Upper lobe of left lung (tissue), 6 donors: Measurements from ENCODE around the gene GOLGA8J. TPM values are rescaled to one million over a fixed set of nuclear protein-coding genes. Genes with fewer than 3 reads are reported as not detected.
"Not testable (repeated sequence)": the region's sequence is repeated elsewhere in the genome, so short reads cannot be mapped to it uniquely, and the experiment has no call there.

Source experiments
- ATAC-seq, 2 donors: fragments of 200-7000 bp; cut with Tn5 transposase; one replicate each; pipeline ENCODE4 v1.9.1; 2022; ENCODE audit warnings: mild to moderate bottlenecking in 2 of 2, moderate library complexity in 2 of 2; ENCODE audit not compliant: low FRiP score in 2 of 2
- DNase-seq, 2 donors: peaks; one replicate each; pipeline ENCODE4 v3.0.0-alpha.2; 2019 to 2020
- H3K27ac ChIP-seq, 4 donors: fragments of 200-600 bp; sonication (generic); one replicate each; pipeline ENCODE4 v1.5.1; 2016 to 2019
- H3K27me3 ChIP-seq, 4 donors: fragments of 200-600 bp; sonication (generic); one replicate each; pipeline ENCODE4 v1.5.1; 2017 to 2019
- H3K36me3 ChIP-seq, 4 donors: fragments of 200-600 bp; sonication (generic); one replicate each; pipeline ENCODE4 v1.5.1; 2016 to 2019
- H3K4me1 ChIP-seq, 4 donors: fragments of 200-600 bp; sonication (generic); one replicate each; pipeline ENCODE4 v1.5.1; 2018 to 2019
- H3K4me3 ChIP-seq, 4 donors: fragments of 200-600 bp; sonication (generic); one replicate each; pipeline ENCODE4 v1.5.1; 2017 to 2019; ENCODE audit warnings: mild to moderate bottlenecking in 2 of 4, moderate library complexity in 1 of 4
- H3K9me3 ChIP-seq, 4 donors: fragments of 200-600 bp; sonication (generic); one replicate each; pipeline ENCODE4 v1.5.1; 2018 to 2019
- EP300 ChIP-seq, 4 donors: sonication (generic); formaldehyde crosslinking; IDR thresholded peaks; one replicate each; pipeline ENCODE4 v1.5.1; 2017; ENCODE audit warnings: antibody characterized with exemption in 4 of 4, control low read depth in 2 of 4
- POLR2A ChIP-seq, 4 donors: fragments of 450-650 bp; IDR thresholded peaks; one replicate each; pipeline ENCODE4 v1.5.1; 2016 to 2017; ENCODE audit warnings: antibody characterized with exemption in 4 of 4, mild to moderate bottlenecking in 2 of 4
- POLR2AphosphoS5 ChIP-seq, 2 donors: sonication (generic); formaldehyde crosslinking; IDR thresholded peaks; one replicate each; pipeline ENCODE4 v1.5.1; 2017; ENCODE audit warnings: antibody characterized with exemption in 2 of 2
- WGBS, 2 donors: methylation state at CpG; one replicate each; pipeline ENCODE4 v1.1.5; 2017 to 2018; 5-methylcytosine and 5-hydroxymethylcytosine counted together
- total RNA-seq, 6 donors: library from RNA; depleted of rRNA in 4 of 6; stranded (reverse); fragments of >200 nt in 4 of 6; gene quantifications; one replicate each; pipeline versions ENCODE4 v1.1.0 to v1.2.1, GENCODE V29; 2016 to 2021
- TF ChIP-seq, protein P1 (sequence below), 6 experiments: fragments of 450-650 bp in 4 of 6; fragments of 200-600 bp in 2 of 6; sonication (generic) in 2 of 6; IDR thresholded peaks; one replicate each; pipeline ENCODE4 v1.5.1; 2016 to 2019; ENCODE audit warnings: antibody characterized with exemption in 6 of 6
- donor health status: DM: no; HTN: no; CAD: no; lungs with moderate emphysema.
- donor health status: DM: no; HTN: yes; CAD: no; lungs with severe emphysema.

GOLGA8J gene
- total RNA-seq, 6 donors from 2014 or later = not detected

DNA sequence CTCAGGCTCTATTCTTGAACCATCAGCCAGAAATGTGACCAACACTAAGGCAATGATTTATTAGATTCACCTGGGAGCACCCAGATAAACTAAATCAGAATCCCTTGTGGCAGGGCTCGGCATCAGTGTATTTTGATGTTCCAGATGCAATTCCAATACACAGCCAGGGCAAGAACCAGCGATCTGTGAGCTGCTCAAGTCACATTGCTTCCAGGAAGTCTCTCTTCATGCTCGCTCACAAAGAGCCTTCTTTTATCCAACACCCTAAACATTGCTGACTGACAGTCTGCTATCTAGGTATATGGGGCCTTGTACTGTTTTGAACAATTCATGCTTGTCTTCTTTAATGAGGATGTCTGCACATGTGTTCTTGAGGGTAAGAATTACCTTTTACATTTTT is 40.9 kb upstream of the GOLGA8J start:
- Histone ChIP-seq H3K4me1 (peaks cover 0 to 7% (median 5%) of the 10 kb centered on the region in 4 donors), H3K27ac (no peak overlapping the region), H3K4me3 (no peak overlapping the region), H3K36me3 (no peaks in the 10 kb centered on the region), H3K27me3 (no peaks in the 10 kb centered on the region), H3K9me3 (no peaks in the 10 kb centered on the region)
- DNase-seq = no peak
- TF ChIP-seq POLR2AphosphoS5 (IDR thresholded peaks at IDR 0.05) (no peak), POLR2A (IDR thresholded peaks at IDR 0.05) (no peak), EP300 (IDR thresholded peaks at IDR 0.05) (no peak)
- TF ChIP-seq, protein P1, sequence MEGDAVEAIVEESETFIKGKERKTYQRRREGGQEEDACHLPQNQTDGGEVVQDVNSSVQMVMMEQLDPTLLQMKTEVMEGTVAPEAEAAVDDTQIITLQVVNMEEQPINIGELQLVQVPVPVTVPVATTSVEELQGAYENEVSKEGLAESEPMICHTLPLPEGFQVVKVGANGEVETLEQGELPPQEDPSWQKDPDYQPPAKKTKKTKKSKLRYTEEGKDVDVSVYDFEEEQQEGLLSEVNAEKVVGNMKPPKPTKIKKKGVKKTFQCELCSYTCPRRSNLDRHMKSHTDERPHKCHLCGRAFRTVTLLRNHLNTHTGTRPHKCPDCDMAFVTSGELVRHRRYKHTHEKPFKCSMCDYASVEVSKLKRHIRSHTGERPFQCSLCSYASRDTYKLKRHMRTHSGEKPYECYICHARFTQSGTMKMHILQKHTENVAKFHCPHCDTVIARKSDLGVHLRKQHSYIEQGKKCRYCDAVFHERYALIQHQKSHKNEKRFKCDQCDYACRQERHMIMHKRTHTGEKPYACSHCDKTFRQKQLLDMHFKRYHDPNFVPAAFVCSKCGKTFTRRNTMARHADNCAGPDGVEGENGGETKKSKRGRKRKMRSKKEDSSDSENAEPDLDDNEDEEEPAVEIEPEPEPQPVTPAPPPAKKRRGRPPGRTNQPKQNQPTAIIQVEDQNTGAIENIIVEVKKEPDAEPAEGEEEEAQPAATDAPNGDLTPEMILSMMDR (IDR thresholded peaks at IDR 0.05) = no peak
- no peak for ATAC-seq
- whole genome bisulfite sequencing, 2 donors = 72 to 74% methylated on average over 3 of the region's 3 CpGs

DNA sequence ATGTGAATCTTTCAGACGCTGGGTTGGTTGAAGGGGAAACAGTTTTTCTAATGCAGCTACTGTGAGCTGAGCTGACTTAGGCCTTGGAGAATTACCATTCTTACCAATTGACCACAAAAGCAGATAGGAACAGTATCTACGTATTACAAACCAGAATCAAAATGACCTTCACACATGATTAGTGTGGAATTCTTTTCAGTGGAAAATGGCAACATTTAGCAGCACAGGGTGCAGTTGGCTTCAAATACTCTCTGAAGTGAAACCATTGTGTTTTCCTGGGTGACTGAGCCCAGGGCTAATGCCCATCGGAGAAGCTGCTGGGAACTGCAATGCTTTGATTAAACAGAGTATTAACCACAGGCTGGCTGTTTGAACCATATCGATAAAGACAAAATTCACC is 40.2 kb upstream of the GOLGA8J start:
- Histone ChIP-seq H3K36me3 (no peaks in the 10 kb centered on the region), H3K9me3 (no peaks in the 10 kb centered on the region), H3K27ac (no peak overlapping the region), H3K4me1 (peaks cover 0 to 7% (median 5%) of the 10 kb centered on the region in 4 donors), H3K27me3 (no peaks in the 10 kb centered on the region), H3K4me3 (no peak overlapping the region)
- ATAC-seq (no peak), DNase-seq (no peak)
- TF ChIP-seq, protein P1 (IDR thresholded peaks at IDR 0.05) = no peak
- TF ChIP-seq POLR2AphosphoS5 (IDR thresholded peaks at IDR 0.05) (no peak), POLR2A (IDR thresholded peaks at IDR 0.05) (no peak), EP300 (IDR thresholded peaks at IDR 0.05) (no peak)
- WGBS, 2 donors = 64 to 69% methylated on average over 4 of the region's 4 CpGs

DNA sequence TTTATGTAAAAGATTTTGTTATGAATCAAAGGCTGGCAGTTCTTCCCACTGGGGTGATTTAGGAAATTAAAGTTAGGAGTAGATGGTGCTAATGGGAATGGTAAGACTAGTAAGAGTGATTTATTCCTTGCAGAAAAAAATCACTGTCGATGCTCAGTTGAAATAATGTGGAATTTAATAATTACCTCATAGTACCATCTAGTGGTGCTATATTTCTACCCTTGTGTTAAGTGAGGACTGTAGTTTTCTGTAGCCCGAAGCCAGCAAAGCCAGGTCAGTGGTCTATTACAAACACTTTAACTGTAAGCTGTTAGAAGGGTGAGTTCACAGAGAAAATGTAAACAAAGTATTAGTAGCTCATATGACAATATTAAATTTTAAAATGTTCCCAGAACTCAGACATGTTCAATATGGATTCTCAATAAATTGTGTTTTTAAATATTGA is 39.5 kb upstream of the GOLGA8J start:
- Histone ChIP-seq H3K9me3 (no peaks in the 10 kb centered on the region), H3K27ac (no peak overlapping the region), H3K36me3 (no peaks in the 10 kb centered on the region), H3K4me3 (no peak overlapping the region), H3K27me3 (no peaks in the 10 kb centered on the region), H3K4me1 (peaks cover 0 to 7% (median 5%) of the 10 kb centered on the region in 4 donors)
- DNase-seq (no peak), ATAC-seq (no peak)
- no peak for TF ChIP-seq POLR2AphosphoS5 (IDR thresholded peaks at IDR 0.05)
- TF ChIP-seq POLR2A (IDR thresholded peaks at IDR 0.05) = no peak
- TF ChIP-seq, protein P1 (IDR thresholded peaks at IDR 0.05) = peak in 4 of 6 experiments; percentile 11 to 35 (median 30)
- WGBS, 2 donors = 21 to 27% methylated on average over 2 of the region's 2 CpGs

DNA sequence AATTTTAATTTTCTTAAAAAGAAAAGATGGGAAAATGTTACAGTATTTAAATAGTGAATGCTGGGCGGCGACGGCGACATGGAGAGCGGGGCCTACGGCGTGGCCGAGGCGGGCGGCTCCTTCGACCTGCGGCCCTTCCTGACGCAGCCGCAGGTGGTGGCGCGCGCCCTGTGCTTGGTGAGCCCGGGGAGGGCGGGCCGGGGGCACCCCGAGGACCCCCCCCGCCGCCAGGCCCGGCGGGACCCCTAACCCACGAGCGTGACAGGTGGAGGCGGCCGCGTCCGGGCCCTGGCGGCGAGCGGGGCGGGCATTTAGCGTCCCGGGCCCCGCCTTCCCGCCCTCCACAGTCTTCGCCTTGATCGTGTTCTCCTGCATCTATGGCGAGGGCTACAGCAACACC is 38.4 kb upstream of the GOLGA8J start:
- Histone ChIP-seq H3K9me3 (no peaks in the 10 kb centered on the region), H3K27me3 (no peaks in the 10 kb centered on the region), H3K4me1 (peaks cover 0 to 7% (median 5%) of the 10 kb centered on the region in 4 donors), H3K36me3 (no peaks in the 10 kb centered on the region), H3K27ac (no peak overlapping the region), H3K4me3 (no peak overlapping the region)
- TF ChIP-seq POLR2AphosphoS5 (IDR thresholded peaks at IDR 0.05) (no peak), POLR2A (IDR thresholded peaks at IDR 0.05) (no peak), EP300 (IDR thresholded peaks at IDR 0.05) (no peak)
- TF ChIP-seq, protein P1 (IDR thresholded peaks at IDR 0.05) = no peak
- DNase-seq (peak in 1 of 2 donors; percentile 68), ATAC-seq (peak; percentile 16 to 26)
- WGBS, 2 donors = 92 to 94% methylated on average over 38 to 40 of the region's 42 CpGs

DNA sequence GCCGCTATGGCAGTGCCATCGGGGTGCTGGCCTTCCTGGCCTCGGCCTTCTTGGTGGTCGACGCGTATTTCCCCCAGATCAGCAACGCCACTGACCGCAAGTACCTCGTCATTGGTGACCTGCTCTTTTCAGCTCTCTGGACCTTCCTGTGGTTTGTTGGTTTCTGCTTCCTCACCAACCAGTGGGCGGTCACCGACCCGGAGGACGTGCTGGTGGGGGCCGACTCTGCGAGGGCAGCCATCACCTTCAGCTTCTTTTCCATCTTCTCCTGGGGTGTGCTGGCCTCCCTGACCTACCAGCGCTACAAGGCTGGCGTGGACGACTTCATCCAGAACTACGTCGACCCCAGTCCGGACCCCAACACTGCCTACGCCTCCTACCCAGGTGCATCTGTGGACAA is 37.9 kb upstream of the GOLGA8J start:
- H3K27me3 ChIP-seq, H3K4me1 ChIP-seq, H3K36me3 ChIP-seq, H3K9me3 ChIP-seq, H3K27ac ChIP-seq: not testable (repeated sequence)
- peak overlapping the region in 3 of 4 donors; percentile 34 to 48 (median 40) for H3K4me3 ChIP-seq
- 94 to 95% methylated on average over 22 of the region's 22 CpGs for WGBS, 2 donors
- peak in 1 of 2 donors; percentile 12 for ATAC-seq
- peak in 1 of 2 donors; percentile 56 for DNase-seq

DNA sequence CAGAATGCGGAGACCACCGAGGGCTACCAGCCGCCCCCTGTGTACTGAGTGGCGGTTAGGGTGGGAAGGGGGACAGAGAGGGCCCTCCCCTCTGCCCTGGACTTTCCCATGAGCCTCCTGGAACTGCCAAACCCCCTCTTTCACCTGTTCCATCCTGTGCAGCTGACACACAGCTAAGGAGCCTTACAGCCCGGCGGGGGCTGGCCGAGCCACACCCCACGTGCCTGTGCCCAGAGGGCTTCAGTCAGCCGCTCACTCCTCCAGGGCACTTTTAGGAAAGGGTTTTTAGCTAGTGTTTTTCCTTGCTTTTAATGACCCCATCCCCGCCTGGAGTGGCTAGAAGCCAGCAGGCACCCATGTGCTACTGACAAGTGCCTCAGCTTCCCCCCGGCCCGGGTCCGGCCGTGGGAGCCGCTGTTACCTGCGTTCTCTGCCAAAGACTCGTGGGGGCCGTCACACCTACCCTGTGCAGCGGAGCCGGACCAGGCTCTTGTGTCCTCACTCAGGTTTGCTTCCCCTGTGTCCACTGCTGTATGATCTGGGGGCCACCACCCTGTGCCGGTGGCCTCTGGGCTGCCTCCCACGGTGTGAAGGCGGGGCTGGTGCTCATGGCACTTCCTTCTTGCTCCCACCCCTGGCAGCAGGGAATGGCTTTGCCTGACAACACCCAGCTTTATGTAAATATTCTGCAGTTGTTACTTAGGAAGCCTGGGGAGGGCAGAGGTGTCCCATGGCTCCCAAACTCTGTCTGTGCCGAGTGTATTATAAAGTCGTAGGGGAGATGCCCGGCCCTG is 37.3 kb upstream of the GOLGA8J start:
- 64 to 78% methylated on average over 15 to 26 of the region's 26 CpGs for WGBS, 2 donors
- H3K4me1 ChIP-seq, H3K36me3 ChIP-seq, H3K9me3 ChIP-seq, H3K27ac ChIP-seq, H3K27me3 ChIP-seq: not testable (repeated sequence)
- H3K4me3 ChIP-seq = peak overlapping the region in 3 of 4 donors; percentile 34 to 48 (median 40)
- DNase-seq (peak; percentile 31 to 80), ATAC-seq (peak; percentile 62 to 67)
